HG03280 (cell line): ENCODE data around the gene KCP.

ENCODE experiments used
- ATAC-seq: cut with Tn5 transposase; IDR thresholded peaks from one replicate; pipeline ENCODE4 v1.9.1; 2021; ENCODE audit warnings: mild to moderate bottlenecking, moderate library complexity; ENCODE audit not compliant: unreplicated experiment

The KCP gene

GRCh38 chr7:128939075-128939860, 28.8 kb upstream of the KCP start:
- no peak for ATAC-seq

GRCh38 chr7:128938544-128939074, 28.1 kb upstream of the KCP start:
- no peak for ATAC-seq

- ATAC-seq, result no peak
Observed at GRCh38 chr7:128937647-128938543, 27.4 kb upstream of the KCP start, which contains the start of gene IRF5. Gene IRF5 (plus strand): TSS chr7:128937927. CDS start chr7:128942082, 4,155 bp downstream.

- ATAC-seq, result no peak
Observed at GRCh38 chr7:128937271-128937646, 26.8 kb upstream of the KCP start.

GRCh38 chr7:128936798-128937197, 26.3 kb upstream of the KCP start:
- no peak for ATAC-seq

- no peak for ATAC-seq
Observed at GRCh38 chr7:128935342-128935730, 24.8 kb upstream of the KCP start.

GRCh38 chr7:128934361-128935341, 24.1 kb upstream of the KCP start:
- ATAC-seq, result peak; percentile 31

GRCh38 chr7:128933180-128933891, 22.8 kb upstream of the KCP start:
- ATAC-seq, result no peak

GRCh38 chr7:128932862-128933179, 22.3 kb upstream of the KCP start:
- no peak for ATAC-seq

- ATAC-seq, result no peak
Observed at GRCh38 chr7:128931965-128932861, 21.7 kb upstream of the KCP start.

- no peak for ATAC-seq
Observed at GRCh38 chr7:128931190-128931798, 20.8 kb upstream of the KCP start.

GRCh38 chr7:128928882-128929788, 18.6 kb upstream of the KCP start:
- no peak for ATAC-seq

GRCh38 chr7:128928159-128928813, 17.8 kb upstream of the KCP start:
- ATAC-seq, result no peak

GRCh38 chr7:128924707-128925588, 14.4 kb upstream of the KCP start:
- no peak for ATAC-seq

- ATAC-seq, result no peak
Observed at GRCh38 chr7:128923411-128923800, 12.9 kb upstream of the KCP start.
